Peyer's patch (tissue), 4 donors: Measurements from ENCODE around the gene USP17L10.
"Not testable (repeated sequence)": the region's sequence is repeated elsewhere in the genome, so short reads cannot be mapped to it uniquely, and the experiment has no call there.

ENCODE experiments used
- POLR2A ChIP-seq, 2 donors: fragments of 450-650 bp; IDR thresholded peaks; one replicate each; pipeline ENCODE4 v1.5.1; 2017; ENCODE audit warnings: antibody characterized with exemption in 2 of 2, mild to moderate bottlenecking in 2 of 2, moderate library complexity in 2 of 2
- TF ChIP-seq, protein P1 (sequence below), 6 experiments: fragments of 450-650 bp in 4 of 6; fragments of 200-600 bp in 2 of 6; sonication (generic) in 1 of 6; IDR thresholded peaks; one replicate each; pipeline ENCODE4 v1.5.1; 2017 to 2019; ENCODE audit warnings: antibody characterized with exemption in 6 of 6, mild to moderate bottlenecking in 3 of 6, moderate library complexity in 1 of 6

DNA sequence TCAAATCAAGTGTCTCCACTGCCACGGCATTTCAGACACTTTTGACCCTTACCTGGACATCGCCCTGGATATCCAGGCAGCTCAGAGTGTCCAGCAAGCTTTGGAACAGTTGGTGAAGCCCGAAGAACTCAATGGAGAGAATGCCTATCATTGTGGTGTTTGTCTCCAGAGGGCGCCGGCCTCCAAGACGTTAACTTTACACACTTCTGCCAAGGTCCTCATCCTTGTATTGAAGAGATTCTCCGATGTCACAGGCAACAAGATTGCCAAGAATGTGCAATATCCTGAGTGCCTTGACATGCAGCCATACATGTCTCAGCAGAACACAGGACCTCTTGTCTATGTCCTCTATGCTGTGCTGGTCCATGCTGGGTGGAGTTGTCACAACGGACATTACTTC lies 19.8 kb downstream of the USP17L10 start:
- not testable (repeated sequence) for TF ChIP-seq POLR2A (IDR thresholded peaks at IDR 0.05)
- TF ChIP-seq, protein P1, sequence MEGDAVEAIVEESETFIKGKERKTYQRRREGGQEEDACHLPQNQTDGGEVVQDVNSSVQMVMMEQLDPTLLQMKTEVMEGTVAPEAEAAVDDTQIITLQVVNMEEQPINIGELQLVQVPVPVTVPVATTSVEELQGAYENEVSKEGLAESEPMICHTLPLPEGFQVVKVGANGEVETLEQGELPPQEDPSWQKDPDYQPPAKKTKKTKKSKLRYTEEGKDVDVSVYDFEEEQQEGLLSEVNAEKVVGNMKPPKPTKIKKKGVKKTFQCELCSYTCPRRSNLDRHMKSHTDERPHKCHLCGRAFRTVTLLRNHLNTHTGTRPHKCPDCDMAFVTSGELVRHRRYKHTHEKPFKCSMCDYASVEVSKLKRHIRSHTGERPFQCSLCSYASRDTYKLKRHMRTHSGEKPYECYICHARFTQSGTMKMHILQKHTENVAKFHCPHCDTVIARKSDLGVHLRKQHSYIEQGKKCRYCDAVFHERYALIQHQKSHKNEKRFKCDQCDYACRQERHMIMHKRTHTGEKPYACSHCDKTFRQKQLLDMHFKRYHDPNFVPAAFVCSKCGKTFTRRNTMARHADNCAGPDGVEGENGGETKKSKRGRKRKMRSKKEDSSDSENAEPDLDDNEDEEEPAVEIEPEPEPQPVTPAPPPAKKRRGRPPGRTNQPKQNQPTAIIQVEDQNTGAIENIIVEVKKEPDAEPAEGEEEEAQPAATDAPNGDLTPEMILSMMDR (IDR thresholded peaks at IDR 0.05): not testable (repeated sequence)
